Stomach smooth muscle (tissue), 2 donors: Measurements from ENCODE around the gene ACAP1.

ENCODE experiments used
- H3K27ac ChIP-seq: one replicate; pipeline ENCODE4 v1.7.0; 2013; ENCODE audit warnings: mild to moderate bottlenecking, low read length, inconsistent platforms
- H3K27me3 ChIP-seq, 2 donors: one replicate each; pipeline ENCODE4 v1.7.0; 2013; ENCODE audit warnings: low read length in 2 of 2; ENCODE audit not compliant: insufficient read depth in 2 of 2, control insufficient read depth in 1 of 2
- H3K36me3 ChIP-seq, 2 donors: one replicate each; pipeline ENCODE4 v1.7.0; 2013; ENCODE audit warnings: low read length in 2 of 2; ENCODE audit not compliant: control insufficient read depth in 2 of 2, insufficient read depth in 2 of 2
- H3K4me1 ChIP-seq: one replicate; pipeline ENCODE4 v1.7.0; 2013; ENCODE audit warnings: low read length; ENCODE audit not compliant: control insufficient read depth, insufficient read depth
- H3K4me3 ChIP-seq, 2 donors: one replicate each; pipeline ENCODE4 v1.7.0; 2013; ENCODE audit warnings: low read length in 2 of 2
- H3K9ac ChIP-seq, 2 donors: one replicate each; pipeline ENCODE4 v1.7.0; 2013; ENCODE audit warnings: low read length in 2 of 2, mild to moderate bottlenecking in 1 of 2
- H3K9me3 ChIP-seq, 2 donors: one replicate each; pipeline ENCODE4 v1.7.0; 2013; ENCODE audit warnings: low read length in 2 of 2; ENCODE audit not compliant: control insufficient read depth in 2 of 2
- donor health status: healthy.
- donor health status: Pancreatic carcinoma.

The ACAP1 gene

GRCh38 chr17:7322520-7323194, 13.7 kb upstream of the ACAP1 start:
- no peak overlapping the region for H3K4me3 ChIP-seq
- H3K27ac ChIP-seq, result no peak overlapping the region
- no peaks in the 10 kb centered on the region for H3K9me3 ChIP-seq
- peaks cover 1% of the 10 kb centered on the region for H3K4me1 ChIP-seq
- no peaks in the 10 kb centered on the region for H3K27me3 ChIP-seq
- no peak overlapping the region for H3K9ac ChIP-seq
- H3K36me3 ChIP-seq, result peaks cover 63 to 65% of the 10 kb centered on the region in 2 donors

- H3K9me3 ChIP-seq, result no peaks in the 10 kb centered on the region
- no peak overlapping the region for H3K9ac ChIP-seq
- no peaks in the 10 kb centered on the region for H3K27me3 ChIP-seq
- H3K4me3 ChIP-seq, result no peak overlapping the region
- peaks cover 51 to 53% of the 10 kb centered on the region in 2 donors for H3K36me3 ChIP-seq
- H3K27ac ChIP-seq, result no peak overlapping the region
- peaks cover 13% of the 10 kb centered on the region for H3K4me1 ChIP-seq
Observed at GRCh38 chr17:7323731-7324437, 12.4 kb upstream of the ACAP1 start.

GRCh38 chr17:7324438-7324779, 11.9 kb upstream of the ACAP1 start:
- Histone ChIP-seq H3K9me3 (no peaks in the 10 kb centered on the region), H3K27me3 (no peaks in the 10 kb centered on the region), H3K4me3 (no peak overlapping the region), H3K27ac (no peak overlapping the region), H3K9ac (no peak overlapping the region), H3K36me3 (peaks cover 49 to 51% of the 10 kb centered on the region in 2 donors), H3K4me1 (peaks cover 13% of the 10 kb centered on the region)

- Histone ChIP-seq H3K27ac (no peak overlapping the region), H3K36me3 (peaks cover 49 to 51% of the 10 kb centered on the region in 2 donors), H3K4me1 (peaks cover 16% of the 10 kb centered on the region)
Observed at GRCh38 chr17:7325031-7325528, 11.2 kb upstream of the ACAP1 start.

GRCh38 chr17:7326186-7326585, 10.1 kb upstream of the ACAP1 start:
- H3K27me3 ChIP-seq, result no peaks in the 10 kb centered on the region
- no peak overlapping the region for H3K27ac ChIP-seq
- H3K9ac ChIP-seq, result no peak overlapping the region
- peaks cover 23% of the 10 kb centered on the region for H3K4me1 ChIP-seq
- no peaks in the 10 kb centered on the region for H3K9me3 ChIP-seq
- no peak overlapping the region for H3K4me3 ChIP-seq
- H3K36me3 ChIP-seq, result peaks cover 39 to 41% of the 10 kb centered on the region in 2 donors

More at GRCh38 chr17:7325031-7325528, 11.2 kb upstream of the ACAP1 start:
- Histone ChIP-seq H3K27me3 (no peaks in the 10 kb centered on the region), H3K9ac (no peak overlapping the region), H3K4me3 (no peak overlapping the region), H3K9me3 (no peaks in the 10 kb centered on the region)

- Histone ChIP-seq H3K9ac (no peak overlapping the region), H3K27ac (no peak overlapping the region), H3K4me3 (no peak overlapping the region), H3K9me3 (no peaks in the 10 kb centered on the region), H3K4me1 (peaks cover 23% of the 10 kb centered on the region), H3K27me3 (no peaks in the 10 kb centered on the region), H3K36me3 (peaks cover 30 to 32% of the 10 kb centered on the region in 2 donors)
Observed at GRCh38 chr17:7327056-7327455, 9.3 kb upstream of the ACAP1 start.

GRCh38 chr17:7327501-7327900, 8.8 kb upstream of the ACAP1 start:
- H3K36me3 ChIP-seq, result peaks cover 28% of the 10 kb centered on the region in 2 donors
- no peaks in the 10 kb centered on the region for H3K27me3 ChIP-seq
- H3K27ac ChIP-seq, result no peak overlapping the region
- no peak overlapping the region for H3K4me3 ChIP-seq
- peak overlapping the region in 1 of 2 donors; percentile 86 for H3K9ac ChIP-seq
- peaks cover 23% of the 10 kb centered on the region for H3K4me1 ChIP-seq
- no peaks in the 10 kb centered on the region for H3K9me3 ChIP-seq

GRCh38 chr17:7328009-7328408, 8.3 kb upstream of the ACAP1 start:
- peak overlapping the region in 1 of 2 donors; percentile 86 for H3K9ac ChIP-seq
- H3K36me3 ChIP-seq, result peaks cover 22 to 23% of the 10 kb centered on the region in 2 donors
- H3K27me3 ChIP-seq, result no peaks in the 10 kb centered on the region
- peaks cover 23% of the 10 kb centered on the region for H3K4me1 ChIP-seq
- no peak overlapping the region for H3K4me3 ChIP-seq
- no peaks in the 10 kb centered on the region for H3K9me3 ChIP-seq
- H3K27ac ChIP-seq, result peak overlapping the region; percentile 85

- Histone ChIP-seq H3K9ac (peak within 1 kb of the TSS; percentile 86 to 87), H3K9me3 (no peaks in the 10 kb centered on the region), H3K4me3 (peak within 1 kb of the TSS; percentile 96 to 100), H3K27me3 (no peaks in the 10 kb centered on the region), H3K27ac (peak within 1 kb of the TSS; percentile 85), H3K4me1 (peaks cover 23% of the 10 kb centered on the region), H3K36me3 (peaks cover 13 to 17% of the 10 kb centered on the region in 2 donors)
Observed at GRCh38 chr17:7328840-7329373, 7.4 kb upstream of the ACAP1 start, which contains the start of gene NEURL4. Gene NEURL4, minus strand, starts transcription at chr17:7329335. Its CDS starts 23 bp downstream, at chr17:7329312.

GRCh38 chr17:7329374-7329996, 6.8 kb upstream of the ACAP1 start:
- H3K9me3 ChIP-seq, result no peaks in the 10 kb centered on the region
- no peaks in the 10 kb centered on the region for H3K27me3 ChIP-seq
- peak overlapping the region; percentile 85 for H3K27ac ChIP-seq
- H3K36me3 ChIP-seq, result peaks cover 8 to 13% of the 10 kb centered on the region in 2 donors
- peak overlapping the region; percentile 96 to 100 for H3K4me3 ChIP-seq
- peak overlapping the region; percentile 82 to 86 for H3K9ac ChIP-seq
- H3K4me1 ChIP-seq, result peaks cover 23% of the 10 kb centered on the region
